K562 (cell line): ENCODE data around the gene MYL12A. TPM values are rescaled to one million over a fixed set of nuclear protein-coding genes. Genes with fewer than 3 reads are reported as not detected.

Experiments used
- ATAC-seq: fragments of 200-7000 bp; cut with Tn5 transposase; 3 replicates; pipeline ENCODE4 v1.9.1; 2020; ENCODE audit warnings: moderate library complexity
- BruUV-seq: library from RNA; stranded (reverse); fragments of 400-500 nt; replicated peaks from 2 replicates; lab custom pipeline; 2021; lab: Mats Ljungman, UMichigan
- CTCF ChIA-PET: fragments of 300-600 bp; formaldehyde crosslinking; extraction: SDS; loops from one replicate; lab custom pipeline; 2021; ENCODE audit warnings: low intra/inter-chr PET ratio; lab: Yijun Ruan, JAX
- POLR2A ChIA-PET: fragments of 300-600, 350-650 bp; sonication (Branson Sonifier 250); formaldehyde crosslinking; extraction: SDS; loops from one replicate; lab custom pipeline; 2021; ENCODE audit warnings: antibody characterized with exemption, inconsistent platforms; lab: Yijun Ruan, JAX
- DNase-seq, 4 experiments: peaks; one replicate each; pipeline versions ENCODE4 v3.0.0 to v3.0.0-alpha.2; 2011 to 2018; ENCODE audit warnings: low spot score in 3 of 4, mixed read lengths in 3 of 4; ENCODE audit errors: extremely low read depth in 1 of 4
- FAIRE-seq: peaks from 2 replicates; lab custom pipeline; 2011; peaks lifted over from hg19 to GRCh38; lab: Jason Lieb, UNC
- H2AFZ ChIP-seq: 2 replicates; pipeline ENCODE4 v1.6.0; 2011; ENCODE audit warnings: low read depth, low read length, control low read depth, inconsistent platforms
- H3K27ac ChIP-seq: fragments of 200-600 bp; 3 replicates; pipeline ENCODE4 v1.8.0; 2011; ENCODE audit warnings: low read depth, mild to moderate bottlenecking, control low read depth, inconsistent platforms, low read length, moderate library complexity, mixed read lengths; ENCODE audit errors: extremely low read depth
- H3K27me3 ChIP-seq, 2 experiments: fragments of 300-600 bp in 1 of 2; 2 replicates in 1 of 2; 3 replicates in 1 of 2; pipeline versions ENCODE4 v1.6.0 to v1.8.0; 2011; ENCODE audit warnings: inconsistent platforms in 2 of 2, low read length in 2 of 2, mild to moderate bottlenecking in 1 of 2, mixed read lengths in 1 of 2, moderate library complexity in 1 of 2; ENCODE audit not compliant: control insufficient read depth in 2 of 2, insufficient read depth in 2 of 2
- H3K36me3 ChIP-seq: fragments of 300-600 bp; 3 replicates; pipeline ENCODE4 v1.8.0; 2011; ENCODE audit warnings: mild to moderate bottlenecking, low read length, inconsistent platforms; ENCODE audit not compliant: control insufficient read depth, insufficient read depth
- H3K4me1 ChIP-seq, 2 experiments: fragments of 200-600 bp in 1 of 2; replicated peaks in 1 of 2; 2 replicates in 1 of 2; 3 replicates in 1 of 2; pipeline versions ENCODE4 v1.5.1 to v1.8.0; 2011; ENCODE audit warnings: inconsistent platforms in 2 of 2, low read length in 2 of 2, mild to moderate bottlenecking in 1 of 2, mixed read lengths in 1 of 2, moderate library complexity in 1 of 2; ENCODE audit not compliant: control insufficient read depth in 2 of 2, insufficient read depth in 2 of 2
- H3K4me2 ChIP-seq: 2 replicates; pipeline ENCODE4 v1.6.1; 2011; ENCODE audit warnings: low read length, control low read depth, inconsistent platforms, mixed read lengths; ENCODE audit not compliant: insufficient read depth
- H3K4me3 ChIP-seq: fragments of 200-600 bp; sonication (generic), shearing (Covaris generic); 2 replicates; pipeline ENCODE4 v1.5.1; 2016; ENCODE audit warnings: control low read depth, inconsistent platforms
- H3K79me2 ChIP-seq: fragments of 200-600 bp; 3 replicates; pipeline ENCODE4 v1.8.0; 2011; ENCODE audit warnings: low read length, inconsistent platforms; ENCODE audit not compliant: control insufficient read depth, insufficient read depth
- H3K9ac ChIP-seq, 2 experiments: 2 replicates each; pipeline versions ENCODE4 v1.6.0 to v1.6.1; 2011; ENCODE audit warnings: low read depth in 2 of 2, low read length in 2 of 2, control low read depth in 1 of 2, inconsistent platforms in 1 of 2, mild to moderate bottlenecking in 1 of 2, mixed read lengths in 1 of 2; ENCODE audit not compliant: insufficient read depth in 1 of 2
- H3K9me1 ChIP-seq: one replicate; pipeline ENCODE4 v1.6.0; 2011; ENCODE audit warnings: inconsistent platforms, mild to moderate bottlenecking, low read length, moderate library complexity; ENCODE audit not compliant: control insufficient read depth, insufficient read depth
- H3K9me3 ChIP-seq: replicated peaks from 2 replicates; pipeline ENCODE4 v1.5.1; 2011; ENCODE audit warnings: low read depth, low read length, inconsistent platforms; ENCODE audit not compliant: control insufficient read depth, insufficient read depth
- H4K20me1 ChIP-seq: replicated peaks from 2 replicates; pipeline ENCODE4 v1.6.1; 2011; ENCODE audit warnings: low read length, inconsistent platforms, mixed read lengths; ENCODE audit not compliant: control insufficient read depth, insufficient read depth
- ADNP ChIP-seq: fragments of 200-800 bp; sonication (Bioruptor generic); IDR thresholded peaks from 2 replicates; pipeline ENCODE4 v1.6.1; 2016; ENCODE audit warnings: missing genetic modification characterization, missing compliant biosample characterization
- BRCA1 ChIP-seq, 2 experiments: fragments of 450-650 bp in 1 of 2; sonication (generic) in 1 of 2; formaldehyde crosslinking in 1 of 2; IDR thresholded peaks; 2 replicates each; pipeline versions ENCODE4 v1.5.0 to v1.6.1; 2017 to 2020; ENCODE audit warnings: mild to moderate bottlenecking in 1 of 2, missing genetic modification reagents in 1 of 2
- CEBPG ChIP-seq, 3 experiments: fragments of 200-800 bp in 1 of 3; sonication (Bioruptor generic) in 1 of 3; sonication (generic) in 1 of 3; formaldehyde crosslinking in 1 of 3; IDR thresholded peaks in 2 of 3; conservative IDR thresholded peaks in 1 of 3; 2 replicates each; pipeline versions ENCODE4 v1.6.1 to v1.8.0; 2016 to 2022; ENCODE audit warnings: missing compliant biosample characterization in 2 of 3, missing genetic modification characterization in 2 of 3, mild to moderate bottlenecking in 1 of 3, missing genetic modification reagents in 1 of 3
- CTCF ChIP-seq, 3 experiments: IDR thresholded peaks in 2 of 3; conservative IDR thresholded peaks in 1 of 3; 2 replicates each; pipeline ENCODE4 v1.5.1; 2011 to 2012; ENCODE audit warnings: low read length in 3 of 3, mild to moderate bottlenecking in 3 of 3, control low read depth in 2 of 3, improper control_type of control experiment in 1 of 3, inconsistent platforms in 1 of 3, low read depth in 1 of 3, mixed read lengths in 1 of 3, moderate library complexity in 1 of 3; ENCODE audit not compliant: insufficient read depth in 2 of 3
- MXI1 ChIP-seq: IDR thresholded peaks from 2 replicates; pipeline ENCODE4 v1.6.1; 2011; ENCODE audit warnings: low read depth, mild to moderate bottlenecking, improper control_type of control experiment, low read length
- RAD21 ChIP-seq, 2 experiments: fragments of 250-450 bp in 1 of 2; fragments of 450-650 bp in 1 of 2; sonication (Bioruptor Pico) in 1 of 2; formaldehyde crosslinking in 1 of 2; IDR thresholded peaks in 1 of 2; conservative IDR thresholded peaks in 1 of 2; 2 replicates each; pipeline versions ENCODE4 v1.4.0 to v1.8.0; 2020 to 2022; ENCODE audit warnings: mild to moderate bottlenecking in 2 of 2, moderate library complexity in 1 of 2
- TCF7L2 ChIP-seq: fragments of 150-350 bp; IDR thresholded peaks from 2 replicates; pipeline ENCODE4 v1.6.1; 2016; ENCODE audit warnings: low read depth, mild to moderate bottlenecking, low read length, moderate library complexity
- TEAD1 ChIP-seq, 2 experiments: fragments of 450-650 bp in 1 of 2; sonication (generic) in 1 of 2; formaldehyde crosslinking; IDR thresholded peaks; 2 replicates each; pipeline versions ENCODE4 v1.4.0 to v1.8.0; 2020 to 2022; ENCODE audit warnings: mild to moderate bottlenecking in 2 of 2, missing genetic modification reagents in 1 of 2
- THAP12 ChIP-seq: fragments of 250-450 bp; sonication (Bioruptor Pico); IDR thresholded peaks from 2 replicates; pipeline ENCODE4 v1.9.0; 2021; ENCODE audit warnings: mild to moderate bottlenecking, inconsistent platforms
- XRCC4 ChIP-seq: IDR thresholded peaks from one replicate; pipeline ENCODE4 v1.6.1; 2011; ENCODE audit not compliant: insufficient read depth, insufficient read length; ENCODE audit errors: extremely low read depth
- ZNF121 ChIP-seq: sonication (generic); formaldehyde crosslinking; conservative IDR thresholded peaks from 2 replicates; pipeline ENCODE4 v1.8.0; 2022; ENCODE audit warnings: missing genetic modification reagents
- ZNF311 ChIP-seq: fragments of 250-450 bp; sonication (Bioruptor Pico); IDR thresholded peaks from 2 replicates; pipeline ENCODE4 v1.4.0; 2020; ENCODE audit warnings: mild to moderate bottlenecking, moderate library complexity
- WGBS: fragments of 100-300 bp; shearing (Covaris generic); methylation state at CpG from one replicate; pipeline ENCODE4 v1.1.6; 2016; ENCODE audit warnings: low coverage, mixed read lengths; ENCODE audit not compliant: insufficient coverage; ENCODE audit errors: missing lambda C conversion rate; 5-methylcytosine and 5-hydroxymethylcytosine counted together
- in situ Hi-C: fragments of 300-500 bp; cut with MboI; formaldehyde crosslinking; loops from 4 replicates; pipeline ENCODE4 v1.15.0; 2018; ENCODE audit warnings: inconsistent platforms, mixed read lengths
- intact Hi-C: fragments of 100-400 bp; cut with micrococcal nuclease; formaldehyde crosslinking; loops from 2 replicates; pipeline ENCODE4 v1.14.2; 2022
- polyA plus RNA-seq, 8 experiments: library from polyadenylated mRNA; depleted of rRNA in 4 of 8; stranded (reverse) in 5 of 8; unstranded in 3 of 8; fragments of >200 nt; fragmentation: Nextera tagmentation in 2 of 8; fragmentation: Illumina TruSeq in 1 of 8; extraction: Ambion mirVana in 2 of 8; extraction: Trizol in 1 of 8; gene quantifications; 2 replicates each; pipeline versions ENCODE4 v1.2.1 to v1.2.3, GENCODE V29; 2011 to 2014; ENCODE audit warnings: inconsistent platforms in 1 of 8, missing spikeins in 1 of 8
- total RNA-seq, 7 experiments: library from RNA; depleted of rRNA in 6 of 7; stranded (reverse); fragments of >200 nt in 6 of 7; fragmentation: Illumina TruSeq in 2 of 7; extraction: Trizol in 2 of 7; gene quantifications; 2 replicates each; pipeline versions ENCODE4 v1.2.1 to v1.2.3, GENCODE V29; 2011 to 2021; ENCODE audit warnings: low replicate concordance in 1 of 7

The MYL12A gene
- total and polyA plus RNA-seq, 9 of the 15 experiments (the other 6 are each of a cell fraction or from before 2014, with no cell fraction given) = 308 to 1,031 (median 559) TPM

- TF ChIP-seq ZNF311 (no peak), XRCC4 (no peak), TCF7L2 (no peak), THAP12 (CRISPR knock-in tag) (no peak), ADNP (tag) (no peak)
Observed at GRCh38 chr18:3236470-3236869, 11.1 kb upstream of the MYL12A start (continued).

- H4K20me1 ChIP-seq = no peaks in the 10 kb centered on the region
- no peaks in the 10 kb centered on the region for H3K27me3 ChIP-seq
- WGBS = 10% methylated on average over 2 of the region's 2 CpGs
- H3K4me1 ChIP-seq = no peaks in the 10 kb centered on the region; a peak in 1 of 5 replicates
- H3K9me1 ChIP-seq = no peaks in the 10 kb centered on the region
- ATAC-seq = peak; percentile 62
- ChIA-PET POLR2A (interaction anchor here (0.5 to 5.8 kb wide), 3 partner anchors 8 to 282 kb away, joined by 3 to 35 read pairs (median 3); partner anchors contain the start of gene MYL12A), CTCF (no interaction called here)
- intact Hi-C loops (no loop called here), in situ Hi-C loops (no loop called here)
- TF ChIP-seq RAD21 (CRISPR knock-in tag; conservative IDR thresholded peaks at IDR 0.05 in 1 of 2, IDR thresholded peaks at IDR 0.05 in 1 of 2) (peak in 1 of 2 experiments; percentile 17; a peak in 1 of 4 replicates), ZNF121 (CRISPR knock-in tag) (no peak), CTCF (IDR thresholded peaks at IDR 0.05 in 2 of 3, conservative IDR thresholded peaks at IDR 0.05 in 1 of 3; ENCODE audit: insufficient read depth in 2 of 3, low read depth in 1 of 3, low read length in 3 of 3) (peak in 2 of 3 experiments; percentile 8 to 37; a peak in 3 of 6 replicates), TEAD1 (CRISPR knock-in tag; IDR thresholded peaks at IDR 0.05) (peak in 1 of 2 experiments; percentile 19; a peak in 1 of 4 replicates), BRCA1 (IDR thresholded peaks at IDR 0.05) (no peak), BRCA1 (CRISPR knock-in tag; IDR thresholded peaks at IDR 0.05) (no peak), CEBPG (CRISPR knock-in tag; IDR thresholded peaks at IDR 0.05) (0 out of 2 replicates have a peak, but pooled peaks have one; percentile 29), CEBPG (tag; conservative IDR thresholded peaks at IDR 0.05 in 1 of 2, IDR thresholded peaks at IDR 0.05 in 1 of 2) (no peak), MXI1 (no peak)
- H3K79me2 ChIP-seq = no peaks in the 10 kb centered on the region
- no peak overlapping the region for H2AFZ ChIP-seq
- H3K4me2 ChIP-seq = no peak overlapping the region
- H3K4me3 ChIP-seq = no peak overlapping the region
- H3K27ac ChIP-seq = no peak overlapping the region
- DNase-seq = no peak
- FAIRE-seq = no peak
- H3K9ac ChIP-seq = no peak overlapping the region
- BruUV-seq = no TSS peak
- H3K9me3 ChIP-seq = 0 out of 2 replicates have a peak, but pooled peaks cover 4% of the 10 kb centered on the region
- no peaks in the 10 kb centered on the region for H3K36me3 ChIP-seq
Observed at GRCh38 chr18:3238742-3239141, 8.9 kb upstream of the MYL12A start.
